ENCODE data around the gene RCAN2. TPM values are rescaled to one million over a fixed set of nuclear protein-coding genes. Genes with fewer than 3 reads are reported as not detected.

Gene RCAN2
- total and polyA plus RNA-seq, 2 donors (not counting 1 experiment from before 2014, with no cell fraction given) = not detected

GRCh38 chr6:46207174-46207573 lies 284.1 kb downstream of the RCAN2 start:
- H2AFZ ChIP-seq (ENCODE audit: insufficient read depth, low read depth, low read length, poor library complexity, severe bottlenecking) = no peak overlapping the region
- H3K4me1 ChIP-seq (ENCODE audit: control insufficient read depth in 2 of 2, insufficient read depth in 2 of 2, low read length in 2 of 2) = no peaks in the 10 kb centered on the region
- H3K4me1 Mint-ChIP-seq = no peaks in the 10 kb centered on the region
- intact Hi-C loops (cut with micrococcal nuclease) = no loop called here
- DNase-seq (no peak), ATAC-seq (ENCODE audit: low read depth) (no peak)
- no peaks in the 10 kb centered on the region for H4K20me1 ChIP-seq (ENCODE audit: control insufficient read depth, insufficient read depth, low read length, poor library complexity, severe bottlenecking)
- no peak overlapping the region for H3K4me2 ChIP-seq (replicated peaks; ENCODE audit: low read depth, low read length, poor library complexity, severe bottlenecking)
- H3K27me3 Mint-ChIP-seq = no peaks in the 10 kb centered on the region
- TF ChIP-seq CTCF (IDR thresholded peaks at IDR 0.05) = no peak
- no peak for TF ChIP-seq EZH2 (IDR thresholded peaks at IDR 0.05; ENCODE audit: borderline replicate concordance, insufficient read depth, low read depth, low read length, poor library complexity, severe bottlenecking)
- peaks cover 0 to 5% (median 0%) of the 10 kb centered on the region in 3 donors for H3K9me3 ChIP-seq (ENCODE audit: control extremely low read depth in 1 of 3, control insufficient read depth in 2 of 3, insufficient read depth in 1 of 3, low read length in 2 of 3)
- no peaks in the 10 kb centered on the region for H3K9me3 Mint-ChIP-seq (ENCODE audit: insufficient read depth)
- no peaks in the 10 kb centered on the region for H3K27me3 ChIP-seq (replicated peaks in 1 of 4; ENCODE audit: control extremely low read depth in 1 of 4, control insufficient read depth in 3 of 4, insufficient read depth in 4 of 4, low read length in 3 of 4)
- WGBS (ENCODE audit: insufficient coverage) = 100% methylated on average over 1 of the region's 3 CpGs
- H3K9ac ChIP-seq (ENCODE audit: low read length) = no peak overlapping the region
- no peaks in the 10 kb centered on the region for H3K79me2 ChIP-seq (ENCODE audit: control insufficient read depth, insufficient read depth, low read length)
- POLR2A ChIA-PET = no interaction called here
- H3K4me3 Mint-ChIP-seq = no peak overlapping the region
- CTCF ChIA-PET = interaction anchor here (0.9 to 2.0 kb wide), 3 partner anchors 13 to 203 kb away, joined by 3 to 8 read pairs (median 4); no protein-coding TSS in a partner anchor
- H3K36me3 ChIP-seq (replicated peaks in 1 of 2; ENCODE audit: control extremely low read depth in 1 of 2, control insufficient read depth in 1 of 2, extremely low read depth in 1 of 2, insufficient read depth in 2 of 2, low read length in 1 of 2) = no peaks in the 10 kb centered on the region
- no peak overlapping the region for H3K27ac ChIP-seq (ENCODE audit: low read length in 2 of 2)
- no peak overlapping the region for H3K4me3 ChIP-seq (ENCODE audit: control extremely low read depth in 1 of 5, extremely low read depth in 1 of 5, insufficient read depth in 1 of 5, low read depth in 2 of 5, low read length in 4 of 5)
- H3K27ac Mint-ChIP-seq = no peak overlapping the region

- H4K20me1 ChIP-seq (ENCODE audit: control insufficient read depth, insufficient read depth, low read length, poor library complexity, severe bottlenecking) = no peaks in the 10 kb centered on the region
Observed at GRCh38 chr6:46204880-46205650, 286.2 kb downstream of the RCAN2 start.

More at GRCh38 chr6:46204880-46205650, 286.2 kb downstream of the RCAN2 start:
- Histone ChIP-seq H3K79me2 (ENCODE audit: control insufficient read depth, insufficient read depth, low read length) (no peaks in the 10 kb centered on the region), H3K4me2 (replicated peaks; ENCODE audit: low read depth, low read length, poor library complexity, severe bottlenecking) (no peak overlapping the region), H2AFZ (ENCODE audit: insufficient read depth, low read depth, low read length, poor library complexity, severe bottlenecking) (no peak overlapping the region), H3K4me3 (ENCODE audit: control extremely low read depth in 1 of 5, extremely low read depth in 1 of 5, insufficient read depth in 1 of 5, low read depth in 2 of 5, low read length in 4 of 5) (no peak overlapping the region), H3K27me3 (replicated peaks in 1 of 4; ENCODE audit: control extremely low read depth in 1 of 4, control insufficient read depth in 3 of 4, insufficient read depth in 4 of 4, low read length in 3 of 4) (no peaks in the 10 kb centered on the region), H3K9ac (ENCODE audit: low read length) (no peak overlapping the region), H3K4me1 (ENCODE audit: control insufficient read depth in 2 of 2, insufficient read depth in 2 of 2, low read length in 2 of 2) (no peaks in the 10 kb centered on the region), H3K27ac (ENCODE audit: low read length in 2 of 2) (no peak overlapping the region), H3K36me3 (replicated peaks in 1 of 2; ENCODE audit: control extremely low read depth in 1 of 2, control insufficient read depth in 1 of 2, extremely low read depth in 1 of 2, insufficient read depth in 2 of 2, low read length in 1 of 2) (no peaks in the 10 kb centered on the region), H3K9me3 (ENCODE audit: control extremely low read depth in 1 of 3, control insufficient read depth in 2 of 3, insufficient read depth in 1 of 3, low read length in 2 of 3) (peaks cover 0 to 5% (median 0%) of the 10 kb centered on the region in 3 donors)
- WGBS (ENCODE audit: insufficient coverage) = 96% methylated on average over 28 of the region's 29 CpGs
- H3K27me3 Mint-ChIP-seq = no peaks in the 10 kb centered on the region
- ChIA-PET CTCF (interaction anchor here (0.5 to 0.6 kb wide), 2 partner anchors 215 to 1747 kb away, joined by 3 read pairs; no protein-coding TSS in a partner anchor), POLR2A (no interaction called here)
- no peaks in the 10 kb centered on the region for H3K9me3 Mint-ChIP-seq (ENCODE audit: insufficient read depth)
- no peaks in the 10 kb centered on the region for H3K4me1 Mint-ChIP-seq
- DNase-seq (no peak), ATAC-seq (ENCODE audit: low read depth) (no peak)
- H3K27ac Mint-ChIP-seq = no peak overlapping the region
- no peak overlapping the region for H3K4me3 Mint-ChIP-seq
- TF ChIP-seq CTCF (IDR thresholded peaks at IDR 0.05) = no peak
- intact Hi-C loops (cut with micrococcal nuclease) = no loop called here

All from B cell (primary cell).